Ascending aorta (tissue), 2 donors: ENCODE measurements around the gene SYT8. TPM values are rescaled to one million over a fixed set of nuclear protein-coding genes. Genes with fewer than 3 reads are reported as not detected.
A peak's percentile ranks its signal among the peaks of the same experiment; 100 is the strongest.

Experiments
- DNase-seq, 2 donors: peaks; one replicate each; pipeline ENCODE4 v3.0.0-alpha.2; 2019; ENCODE audit warnings: low spot score in 2 of 2
- H3K27ac ChIP-seq, 2 donors: fragments of 200-600 bp; sonication (generic); one replicate each; pipeline ENCODE4 v1.5.1; 2016 to 2017; ENCODE audit warnings: mild to moderate bottlenecking in 1 of 2
- H3K27me3 ChIP-seq: fragments of 200-600 bp; sonication (generic); one replicate; pipeline ENCODE4 v1.5.1; 2017
- H3K36me3 ChIP-seq, 2 donors: fragments of 200-600 bp; sonication (generic); one replicate each; pipeline ENCODE4 v1.5.1; 2016
- H3K4me1 ChIP-seq, 2 donors: fragments of 200-600 bp; sonication (generic); one replicate each; pipeline ENCODE4 v1.5.1; 2016 to 2017; ENCODE audit warnings: mild to moderate bottlenecking in 1 of 2
- H3K4me3 ChIP-seq, 2 donors: fragments of 200-600 bp; sonication (generic); one replicate each; pipeline ENCODE4 v1.5.1; 2016 to 2017; ENCODE audit warnings: mild to moderate bottlenecking in 1 of 2
- H3K9me3 ChIP-seq, 2 donors: fragments of 200-600 bp; sonication (generic); one replicate each; pipeline ENCODE4 v1.5.1; 2016
- intact Hi-C: fragments of 100-400 bp; cut with DNase I; formaldehyde crosslinking; loops from one replicate; pipeline ENCODE4 v1.15.1; 2023
- total RNA-seq: library from RNA; depleted of rRNA; stranded (reverse); fragments of >200 nt; gene quantifications from one replicate; pipeline ENCODE4 v1.1.0, GENCODE V29; 2016
- TF ChIP-seq, protein P1 (sequence below), 3 experiments: fragments of 200-600 bp in 2 of 3; fragments of 450-650 bp in 1 of 3; sonication (generic) in 2 of 3; IDR thresholded peaks; one replicate each; pipeline ENCODE4 v1.5.1; 2016 to 2019; ENCODE audit warnings: antibody characterized with exemption in 3 of 3, mild to moderate bottlenecking in 1 of 3, moderate library complexity in 1 of 3

Gene SYT8
- total RNA-seq, 1 donor from 2014 or later: not detected

DNA sequence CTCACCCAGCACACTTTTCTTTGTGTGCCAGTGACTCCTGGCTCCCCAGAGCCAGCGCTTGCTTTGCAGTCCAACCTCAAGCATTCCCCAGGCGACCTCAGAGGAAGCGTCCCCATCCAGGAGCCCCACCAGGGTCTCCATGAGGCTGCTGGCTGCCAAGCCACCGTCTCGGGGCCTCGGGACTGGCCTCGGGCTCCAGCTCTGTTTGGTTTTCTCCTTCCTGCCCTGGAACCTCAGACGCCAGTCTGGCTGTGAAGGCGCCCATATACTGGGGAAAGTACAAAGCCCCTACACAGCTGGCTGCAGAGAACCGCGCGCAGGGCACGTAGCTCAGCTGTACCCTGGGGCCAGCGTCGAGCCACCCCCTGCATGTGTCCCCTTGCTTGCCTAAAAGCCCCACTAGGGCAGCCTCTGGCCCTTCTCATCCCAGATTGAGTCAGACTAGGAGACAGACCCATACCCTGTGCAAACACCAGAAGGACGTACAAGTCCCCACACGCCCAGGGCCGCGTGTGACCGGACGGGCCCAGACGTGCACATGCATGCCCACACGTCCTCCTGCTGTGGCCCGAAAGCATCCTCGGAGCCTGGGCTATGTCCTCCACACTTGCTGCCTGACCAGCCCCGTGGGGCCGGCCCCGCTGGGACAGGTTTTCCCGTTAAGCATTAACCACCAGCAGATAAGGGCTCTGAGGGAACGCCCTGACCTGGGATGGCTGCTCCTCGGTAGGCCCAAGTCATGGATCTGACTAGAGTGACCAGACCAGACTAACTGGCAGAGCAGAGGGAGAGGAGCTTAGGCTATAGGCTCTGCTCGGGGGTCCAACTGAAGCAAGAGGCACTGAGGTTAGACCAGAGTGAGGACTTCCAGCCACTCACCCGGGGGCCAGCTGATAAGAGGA is 4.2 kb upstream of the SYT8 start:
- Histone ChIP-seq H3K9me3 (no peaks in the 10 kb centered on the region), H3K4me1 (peaks cover 56 to 62% of the 10 kb centered on the region in 2 donors), H3K36me3 (no peaks in the 10 kb centered on the region), H3K27me3 (no peaks in the 10 kb centered on the region), H3K4me3 (no peak overlapping the region), H3K27ac (peak overlapping the region; percentile 94 to 96)
- TF ChIP-seq, protein P1, sequence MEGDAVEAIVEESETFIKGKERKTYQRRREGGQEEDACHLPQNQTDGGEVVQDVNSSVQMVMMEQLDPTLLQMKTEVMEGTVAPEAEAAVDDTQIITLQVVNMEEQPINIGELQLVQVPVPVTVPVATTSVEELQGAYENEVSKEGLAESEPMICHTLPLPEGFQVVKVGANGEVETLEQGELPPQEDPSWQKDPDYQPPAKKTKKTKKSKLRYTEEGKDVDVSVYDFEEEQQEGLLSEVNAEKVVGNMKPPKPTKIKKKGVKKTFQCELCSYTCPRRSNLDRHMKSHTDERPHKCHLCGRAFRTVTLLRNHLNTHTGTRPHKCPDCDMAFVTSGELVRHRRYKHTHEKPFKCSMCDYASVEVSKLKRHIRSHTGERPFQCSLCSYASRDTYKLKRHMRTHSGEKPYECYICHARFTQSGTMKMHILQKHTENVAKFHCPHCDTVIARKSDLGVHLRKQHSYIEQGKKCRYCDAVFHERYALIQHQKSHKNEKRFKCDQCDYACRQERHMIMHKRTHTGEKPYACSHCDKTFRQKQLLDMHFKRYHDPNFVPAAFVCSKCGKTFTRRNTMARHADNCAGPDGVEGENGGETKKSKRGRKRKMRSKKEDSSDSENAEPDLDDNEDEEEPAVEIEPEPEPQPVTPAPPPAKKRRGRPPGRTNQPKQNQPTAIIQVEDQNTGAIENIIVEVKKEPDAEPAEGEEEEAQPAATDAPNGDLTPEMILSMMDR (IDR thresholded peaks at IDR 0.05): no peak
- no peak for DNase-seq
- intact Hi-C loops: loop anchor here (1.0 to 5.0 kb wide), 3 partner anchors 52 to 80 kb away; partner anchors contain the start of genes CTSD and IFITM10

DNA sequence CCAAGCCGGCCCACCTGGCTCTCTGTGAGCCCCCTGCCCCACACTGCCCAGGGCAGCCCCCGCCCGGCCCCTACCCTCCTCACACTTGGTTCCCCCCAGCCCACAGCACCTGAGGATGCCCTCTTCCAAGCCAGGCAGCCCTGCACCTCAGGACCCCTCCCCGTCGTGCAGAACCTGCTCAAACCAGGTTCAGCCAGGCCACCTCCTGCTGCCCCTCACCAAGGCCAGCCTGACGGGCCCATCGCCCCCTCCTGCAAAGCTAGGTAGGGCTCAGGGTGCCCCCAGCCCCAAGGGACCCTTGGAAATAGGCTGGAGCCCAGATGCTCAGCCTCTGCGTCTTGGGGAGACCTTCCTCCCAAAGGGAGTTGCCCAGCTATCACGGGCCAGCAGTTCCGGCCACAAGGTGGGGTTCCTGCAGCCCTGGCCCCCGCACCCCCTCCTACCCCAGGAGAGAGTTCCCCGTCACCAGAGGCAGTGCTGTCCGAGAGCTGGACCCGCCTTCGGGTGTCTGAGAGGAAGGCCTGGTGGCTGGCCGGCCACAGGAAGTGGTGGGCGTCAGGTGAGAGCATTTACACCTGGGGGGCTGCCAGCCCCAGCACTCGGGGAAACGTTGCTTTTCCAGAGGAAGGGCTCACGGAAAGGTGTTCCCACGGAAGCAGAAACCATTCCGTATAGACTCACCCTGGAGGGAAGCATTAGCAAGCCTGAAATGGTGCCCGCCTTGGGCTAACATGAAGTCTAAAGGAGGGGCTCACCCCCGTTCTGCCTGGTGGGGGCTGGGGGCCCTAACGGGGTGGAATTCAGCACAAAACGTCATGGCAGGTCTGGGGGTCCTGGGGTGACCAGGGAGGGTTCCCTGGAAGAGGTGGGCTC is 3.2 kb upstream of the SYT8 start:
- H3K27ac ChIP-seq: peak overlapping the region; percentile 94 to 96
- no peaks in the 10 kb centered on the region for H3K27me3 ChIP-seq
- intact Hi-C loops: loop anchor here (1.0 to 5.0 kb wide), 3 partner anchors 51 to 179 kb away; no protein-coding TSS in a partner anchor
- H3K36me3 ChIP-seq: no peaks in the 10 kb centered on the region
- DNase-seq: peak in 1 of 2 donors; percentile 62
- no peaks in the 10 kb centered on the region for H3K9me3 ChIP-seq
- H3K4me3 ChIP-seq: peak overlapping the region in 1 of 2 donors; percentile 53
- TF ChIP-seq, protein P1 (IDR thresholded peaks at IDR 0.05): no peak
- H3K4me1 ChIP-seq: peaks cover 48 to 52% of the 10 kb centered on the region in 2 donors

GRCh38 chr11:1832211-1832919 is 2.4 kb upstream of the SYT8 start:
- Histone ChIP-seq H3K4me3 (peak overlapping the region; percentile 37 to 53), H3K4me1 (peaks cover 44% of the 10 kb centered on the region in 2 donors)
- DNase-seq: peak in 1 of 2 donors; percentile 74

DNA sequence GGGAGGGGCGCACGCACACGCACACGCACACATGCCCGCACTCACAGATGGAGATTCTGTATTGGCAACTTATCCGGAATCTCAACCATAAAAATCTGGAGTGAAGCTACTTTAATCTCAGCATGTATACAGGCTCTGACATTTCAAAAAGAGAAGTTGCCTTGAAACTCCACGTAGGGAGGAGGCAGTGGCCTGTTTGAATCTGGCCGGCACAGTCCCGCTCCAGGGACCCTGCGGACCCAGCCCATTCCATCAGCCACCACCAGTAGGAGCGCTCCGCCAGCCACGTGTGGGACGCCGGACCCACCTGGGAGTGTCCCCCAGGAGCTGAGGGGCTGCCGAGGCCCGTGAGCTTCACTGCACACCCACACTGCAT is 1.9 kb upstream of the SYT8 start:
- H3K9me3 ChIP-seq: no peaks in the 10 kb centered on the region
- H3K4me3 ChIP-seq: peak overlapping the region; percentile 37 to 53
- H3K4me1 ChIP-seq: peaks cover 39% of the 10 kb centered on the region in 2 donors
- DNase-seq: no peak
- H3K27me3 ChIP-seq: no peaks in the 10 kb centered on the region
- no peaks in the 10 kb centered on the region for H3K36me3 ChIP-seq
- no peak overlapping the region for H3K27ac ChIP-seq
- intact Hi-C loops: loop anchor here (1.0 to 5.0 kb wide), 3 partner anchors 49 to 181 kb away; no protein-coding TSS in a partner anchor
- TF ChIP-seq, protein P1 (IDR thresholded peaks at IDR 0.05): no peak

More at GRCh38 chr11:1832211-1832919, 2.4 kb upstream of the SYT8 start:
- intact Hi-C loops: loop anchor here (1.0 to 5.0 kb wide), 3 partner anchors 50 to 180 kb away; no protein-coding TSS in a partner anchor
- Histone ChIP-seq H3K27ac (peak overlapping the region; percentile 94 to 96), H3K36me3 (no peaks in the 10 kb centered on the region), H3K27me3 (no peaks in the 10 kb centered on the region), H3K9me3 (no peaks in the 10 kb centered on the region)
- TF ChIP-seq, protein P1 (IDR thresholded peaks at IDR 0.05): peak; percentile 98 to 100 (median 98)
